Fibroblast of lung (primary cell): ENCODE data around the gene HPN. TPM values are rescaled to one million over a fixed set of nuclear protein-coding genes. Genes with fewer than 3 reads are reported as not detected.

Experiments used
- DNase-seq, 2 donors: peaks; one replicate each; pipeline versions ENCODE4 v3.0.0 to v3.0.0-alpha.2; 2010; ENCODE audit warnings: low read depth in 2 of 2
- H2AFZ ChIP-seq: 2 replicates; pipeline ENCODE4 v1.5.1; 2012; ENCODE audit warnings: low read length, control low read depth, inconsistent platforms
- H3K27ac ChIP-seq: 2 replicates; pipeline ENCODE4 v1.5.1; 2011; ENCODE audit warnings: low read length, control low read depth; ENCODE audit not compliant: insufficient read depth
- H3K27me3 ChIP-seq: 2 replicates; pipeline ENCODE4 v1.5.1; 2011; ENCODE audit warnings: mild to moderate bottlenecking, low read length; ENCODE audit not compliant: control insufficient read depth, insufficient read depth
- H3K36me3 ChIP-seq: 2 replicates; pipeline ENCODE4 v1.5.1; 2011; ENCODE audit warnings: low read length; ENCODE audit not compliant: control insufficient read depth, insufficient read depth
- H3K4me1 ChIP-seq: 2 replicates; pipeline ENCODE4 v1.5.1; 2011; ENCODE audit warnings: low read length; ENCODE audit not compliant: control insufficient read depth, insufficient read depth; ENCODE audit errors: extremely low read depth
- H3K4me2 ChIP-seq: 2 replicates; pipeline ENCODE4 v1.5.1; 2011; ENCODE audit warnings: low read length, control low read depth; ENCODE audit not compliant: insufficient read depth; ENCODE audit errors: extremely low read depth
- H3K4me3 ChIP-seq, 4 experiments: fragments of 200-600 bp in 1 of 4; sonication (generic) in 1 of 4; replicated peaks in 1 of 4; 2 replicates each; pipeline ENCODE4 v1.5.1; 2011 to 2016; ENCODE audit warnings: low read length in 4 of 4, low read depth in 3 of 4, mild to moderate bottlenecking in 3 of 4, control low read depth in 2 of 4, inconsistent platforms in 1 of 4, mixed read lengths in 1 of 4; ENCODE audit not compliant: insufficient read depth in 1 of 4; ENCODE audit errors: control extremely low read depth in 1 of 4
- H3K79me2 ChIP-seq: 2 replicates; pipeline ENCODE4 v1.5.1; 2012; ENCODE audit warnings: mild to moderate bottlenecking, low read length, inconsistent platforms; ENCODE audit not compliant: control insufficient read depth, insufficient read depth
- H3K9ac ChIP-seq: 2 replicates; pipeline ENCODE4 v1.5.1; 2011; ENCODE audit warnings: mild to moderate bottlenecking, low read length, control low read depth; ENCODE audit not compliant: insufficient read depth
- H3K9me3 ChIP-seq: 2 replicates; pipeline ENCODE4 v1.5.1; 2012; ENCODE audit warnings: low read depth, low read length; ENCODE audit not compliant: control insufficient read depth, insufficient read depth
- H4K20me1 ChIP-seq: 2 replicates; pipeline ENCODE4 v1.5.1; 2011; ENCODE audit warnings: low read length; ENCODE audit not compliant: control insufficient read depth, insufficient read depth; ENCODE audit errors: extremely low read depth
- CTCF ChIP-seq, 2 donors: IDR thresholded peaks in 1 of 2; conservative IDR thresholded peaks in 1 of 2; 1 replicate in 1 of 2; 2 replicates in 1 of 2; pipeline ENCODE4 v1.5.1; 2011 to 2012; ENCODE audit warnings: low read length in 2 of 2, control low read depth in 1 of 2, inconsistent platforms in 1 of 2, low read depth in 1 of 2, mild to moderate bottlenecking in 1 of 2
- EZH2 ChIP-seq: IDR thresholded peaks from 2 replicates; pipeline ENCODE4 v1.5.1; 2012; ENCODE audit warnings: low read length, control low read depth, mild to moderate bottlenecking; ENCODE audit errors: missing control alignments
- polyA plus RNA-seq, 2 donors: library from polyadenylated mRNA; depleted of rRNA in 1 of 2; stranded (reverse) in 1 of 2; unstranded in 1 of 2; fragments of >200 nt; gene quantifications; 2 replicates each; pipeline ENCODE4 v1.2.1, GENCODE V29; 2011 to 2012; ENCODE audit warnings: missing spikeins in 1 of 2
- total RNA-seq: library from RNA; depleted of rRNA; stranded (reverse); fragments of >200 nt; gene quantifications from 2 replicates; pipeline ENCODE4 v1.2.1, GENCODE V29; 2014

Gene HPN
- total and polyA plus RNA-seq, 2 donors (not counting 1 experiment from before 2014, with no cell fraction given) = 0.33 TPM; not detected in 1

GRCh38 chr19:34994643-34995541 is 46.6 kb upstream of the HPN start:
- no peaks in the 10 kb centered on the region for H4K20me1 ChIP-seq
- no peak for DNase-seq
- H3K27ac ChIP-seq = no peak overlapping the region

GRCh38 chr19:34995551-34995950 is 46.0 kb upstream of the HPN start:
- no peak for DNase-seq

More at GRCh38 chr19:34994643-34995541, 46.6 kb upstream of the HPN start:
- TF ChIP-seq CTCF (conservative IDR thresholded peaks at IDR 0.05 in 1 of 2, IDR thresholded peaks at IDR 0.05 in 1 of 2; ENCODE audit: low read depth in 1 of 2, low read length in 2 of 2) (no peak), EZH2 (no peak)
- Histone ChIP-seq H3K4me2 (no peak overlapping the region), H3K27me3 (no peaks in the 10 kb centered on the region), H3K4me1 (peaks cover 2% of the 10 kb centered on the region), H3K36me3 (no peaks in the 10 kb centered on the region), H2AFZ (no peak overlapping the region), H3K9me3 (no peaks in the 10 kb centered on the region), H3K79me2 (no peaks in the 10 kb centered on the region), H3K9ac (no peak overlapping the region), H3K4me3 (no peak overlapping the region)

More at GRCh38 chr19:34995551-34995950, 46.0 kb upstream of the HPN start:
- TF ChIP-seq EZH2 = no peak
- no peak for TF ChIP-seq CTCF (conservative IDR thresholded peaks at IDR 0.05 in 1 of 2, IDR thresholded peaks at IDR 0.05 in 1 of 2; ENCODE audit: low read depth in 1 of 2, low read length in 2 of 2)
- Histone ChIP-seq H3K4me2 (no peak overlapping the region), H3K79me2 (peaks cover under 1% of the 10 kb centered on the region), H3K27ac (no peak overlapping the region), H4K20me1 (no peaks in the 10 kb centered on the region), H3K4me1 (peaks cover 2% of the 10 kb centered on the region), H3K9ac (no peak overlapping the region), H3K9me3 (no peaks in the 10 kb centered on the region), H2AFZ (no peak overlapping the region), H3K4me3 (no peak overlapping the region), H3K36me3 (no peaks in the 10 kb centered on the region), H3K27me3 (no peaks in the 10 kb centered on the region)
